Measurements from ENCODE around the gene HIVEP3.

The HIVEP3 gene

DNA sequence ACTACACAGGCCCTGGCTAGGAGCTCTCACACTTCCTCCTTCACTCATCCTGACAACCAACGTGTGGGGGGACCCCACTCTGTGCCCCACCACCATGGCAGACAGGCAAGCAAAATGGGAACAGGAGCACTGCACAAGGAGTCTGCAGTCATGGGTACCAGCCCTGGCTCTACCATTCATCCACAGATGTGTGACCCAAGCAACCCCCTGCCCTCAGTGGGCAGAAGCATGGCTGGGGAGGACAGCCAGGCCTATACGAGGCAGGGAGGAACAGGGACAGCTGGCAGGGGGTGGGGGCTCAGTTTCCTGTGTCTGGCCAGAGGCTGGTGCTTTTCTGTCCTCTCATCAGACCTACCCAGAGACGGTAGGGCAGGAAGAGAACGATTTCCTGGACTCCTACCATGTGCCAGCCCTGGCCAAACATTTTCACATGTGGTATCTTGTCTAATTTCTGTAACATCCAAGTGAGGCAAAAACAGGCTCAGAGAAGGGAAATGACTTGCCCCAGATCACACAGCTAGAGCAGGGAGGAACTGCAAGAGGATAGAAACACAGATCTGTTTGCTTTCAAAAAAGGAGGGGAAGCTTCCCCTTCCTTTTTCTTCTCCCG lies 178.0 kb downstream of the HIVEP3 start:
- Histone ChIP-seq H3K56ac (ENCODE audit: low read length) (no peak overlapping the region), H3K4me2 (ENCODE audit: low read length) (no peak overlapping the region), H2BK120ac (ENCODE audit: low read depth, low read length) (no peak overlapping the region), H3K27me3 (ENCODE audit: insufficient read depth, low read length, poor library complexity) (no peaks in the 10 kb centered on the region), H3K79me2 (ENCODE audit: control insufficient read depth, insufficient read depth, low read length) (no peaks in the 10 kb centered on the region), H2BK15ac (replicated peaks; ENCODE audit: low read depth) (no peak overlapping the region), H3K9ac (ENCODE audit: low read length) (no peak overlapping the region), H3K23ac (ENCODE audit: low read length) (no peak overlapping the region), H3K36me3 (ENCODE audit: control insufficient read depth, insufficient read depth, low read length) (no peaks in the 10 kb centered on the region), H3K18ac (ENCODE audit: low read length) (no peak overlapping the region), H3K27ac (ENCODE audit: low read depth, low read length) (no peak overlapping the region), H4K8ac (ENCODE audit: low read depth, low read length) (no peak overlapping the region), H2AK5ac (ENCODE audit: low read length) (no peak overlapping the region), H3K4me3 (ENCODE audit: low read length) (no peak overlapping the region), H4K5ac (ENCODE audit: low read length) (no peak overlapping the region), H3K4me1 (ENCODE audit: control insufficient read depth, low read depth, low read length) (no peaks in the 10 kb centered on the region), H2BK5ac (ENCODE audit: low read length) (no peak overlapping the region), H3K79me1 (ENCODE audit: low read length) (no peaks in the 10 kb centered on the region), H3K4ac (ENCODE audit: low read depth, low read length) (no peak overlapping the region)
- DNase-seq: no peak
- no CpG with 5 or more reads among the region's 5 CpGs for WGBS (ENCODE audit: extremely low coverage, insufficient coverage, low lambda C conversion rate)

DNA sequence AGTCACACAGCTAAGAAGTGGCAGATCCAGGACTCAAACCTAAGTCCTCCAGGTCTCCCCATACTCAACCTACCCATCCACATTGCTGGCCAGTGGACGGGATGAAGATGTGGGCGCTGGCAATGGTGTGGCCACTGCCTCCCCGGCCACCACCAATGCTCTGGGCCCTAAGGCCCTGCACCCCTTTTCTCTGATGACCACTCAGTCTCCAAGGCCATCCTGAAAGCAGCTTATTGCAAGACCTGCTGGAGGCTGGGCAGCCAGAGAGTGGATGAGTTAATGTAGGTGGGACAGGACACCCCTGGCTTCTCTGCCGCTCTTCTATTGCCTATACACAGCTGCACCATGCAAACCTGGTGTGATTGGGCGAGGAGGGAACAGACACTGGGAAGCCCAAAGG lies 178.7 kb downstream of the HIVEP3 start:
- DNase-seq: no peak
- Histone ChIP-seq H2BK15ac (replicated peaks; ENCODE audit: low read depth) (no peak overlapping the region), H3K36me3 (ENCODE audit: control insufficient read depth, insufficient read depth, low read length) (no peaks in the 10 kb centered on the region), H3K79me1 (ENCODE audit: low read length) (no peaks in the 10 kb centered on the region), H4K8ac (ENCODE audit: low read depth, low read length) (no peak overlapping the region), H2BK120ac (ENCODE audit: low read depth, low read length) (no peak overlapping the region), H3K27ac (ENCODE audit: low read depth, low read length) (no peak overlapping the region), H3K9ac (ENCODE audit: low read length) (no peak overlapping the region), H3K27me3 (ENCODE audit: insufficient read depth, low read length, poor library complexity) (no peaks in the 10 kb centered on the region), H3K18ac (ENCODE audit: low read length) (no peak overlapping the region), H3K56ac (ENCODE audit: low read length) (no peak overlapping the region), H2BK5ac (ENCODE audit: low read length) (no peak overlapping the region), H3K4me1 (ENCODE audit: control insufficient read depth, low read depth, low read length) (no peaks in the 10 kb centered on the region), H3K4me3 (ENCODE audit: low read length) (no peak overlapping the region), H4K5ac (ENCODE audit: low read length) (no peak overlapping the region), H3K4ac (ENCODE audit: low read depth, low read length) (no peak overlapping the region), H3K23ac (ENCODE audit: low read length) (no peak overlapping the region), H3K79me2 (ENCODE audit: control insufficient read depth, insufficient read depth, low read length) (no peaks in the 10 kb centered on the region), H2AK5ac (ENCODE audit: low read length) (no peak overlapping the region), H3K4me2 (ENCODE audit: low read length) (no peak overlapping the region)
- no CpG with 5 or more reads among the region's 5 CpGs for WGBS (ENCODE audit: extremely low coverage, insufficient coverage, low lambda C conversion rate)

DNA sequence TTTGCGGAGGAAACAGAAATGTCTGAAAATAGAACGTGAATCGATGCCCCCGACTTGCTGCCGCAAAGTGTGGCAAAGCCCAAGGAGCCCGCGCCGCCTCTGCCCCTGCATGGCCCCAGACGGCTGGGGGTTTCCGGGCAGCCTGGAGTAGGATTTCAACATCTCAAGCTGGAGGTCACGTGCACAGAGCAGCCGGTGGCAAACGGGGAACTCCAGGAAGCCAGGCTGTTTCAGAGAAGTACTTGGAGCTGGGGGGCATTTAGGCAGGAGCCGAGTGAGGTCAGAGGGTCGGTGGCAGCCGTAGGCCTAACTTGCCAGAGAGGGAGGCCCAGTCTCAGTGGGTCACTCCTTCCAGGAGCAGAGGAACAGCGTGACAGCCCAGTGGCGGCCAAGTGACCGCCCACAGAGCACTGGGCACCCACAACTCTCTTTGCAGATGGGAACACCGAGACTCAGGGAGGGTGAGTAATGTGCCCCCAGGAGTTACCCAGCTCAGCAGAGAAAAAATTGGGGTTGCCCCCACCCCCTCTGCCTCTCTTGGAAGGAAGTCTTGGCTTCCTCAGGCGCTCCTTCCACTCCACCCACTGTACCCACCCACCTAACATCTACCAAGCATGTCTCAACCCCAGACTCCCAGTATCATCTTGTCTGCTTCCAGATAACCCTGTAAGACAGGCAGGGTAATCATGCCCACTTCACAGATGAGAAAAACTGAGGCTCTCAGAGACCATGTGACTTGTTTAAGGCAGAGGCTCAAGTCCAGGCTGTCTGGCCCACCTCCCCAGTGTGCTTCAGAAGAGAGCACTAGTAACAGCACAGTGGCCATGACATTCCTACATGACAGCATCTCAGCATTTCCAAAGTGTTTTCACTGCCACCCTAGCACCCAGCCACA lies 179.4 kb downstream of the HIVEP3 start:
- Histone ChIP-seq H3K18ac (ENCODE audit: low read length) (no peak overlapping the region), H4K5ac (ENCODE audit: low read length) (no peak overlapping the region), H3K9ac (ENCODE audit: low read length) (no peak overlapping the region), H3K56ac (ENCODE audit: low read length) (no peak overlapping the region), H3K4ac (ENCODE audit: low read depth, low read length) (no peak overlapping the region), H2BK120ac (ENCODE audit: low read depth, low read length) (no peak overlapping the region), H4K8ac (ENCODE audit: low read depth, low read length) (no peak overlapping the region), H3K27me3 (ENCODE audit: insufficient read depth, low read length, poor library complexity) (no peaks in the 10 kb centered on the region), H3K79me2 (ENCODE audit: control insufficient read depth, insufficient read depth, low read length) (no peaks in the 10 kb centered on the region), H2AK5ac (ENCODE audit: low read length) (no peak overlapping the region), H3K27ac (ENCODE audit: low read depth, low read length) (no peak overlapping the region), H3K4me3 (ENCODE audit: low read length) (no peak overlapping the region), H3K36me3 (ENCODE audit: control insufficient read depth, insufficient read depth, low read length) (no peaks in the 10 kb centered on the region), H2BK5ac (ENCODE audit: low read length) (no peak overlapping the region), H2BK15ac (replicated peaks; ENCODE audit: low read depth) (no peak overlapping the region), H3K4me1 (ENCODE audit: control insufficient read depth, low read depth, low read length) (no peaks in the 10 kb centered on the region), H3K23ac (ENCODE audit: low read length) (no peak overlapping the region), H3K4me2 (ENCODE audit: low read length) (no peak overlapping the region), H3K79me1 (ENCODE audit: low read length) (no peaks in the 10 kb centered on the region)
- no CpG with 5 or more reads among the region's 21 CpGs for WGBS (ENCODE audit: extremely low coverage, insufficient coverage, low lambda C conversion rate)
- no peak for DNase-seq

DNA sequence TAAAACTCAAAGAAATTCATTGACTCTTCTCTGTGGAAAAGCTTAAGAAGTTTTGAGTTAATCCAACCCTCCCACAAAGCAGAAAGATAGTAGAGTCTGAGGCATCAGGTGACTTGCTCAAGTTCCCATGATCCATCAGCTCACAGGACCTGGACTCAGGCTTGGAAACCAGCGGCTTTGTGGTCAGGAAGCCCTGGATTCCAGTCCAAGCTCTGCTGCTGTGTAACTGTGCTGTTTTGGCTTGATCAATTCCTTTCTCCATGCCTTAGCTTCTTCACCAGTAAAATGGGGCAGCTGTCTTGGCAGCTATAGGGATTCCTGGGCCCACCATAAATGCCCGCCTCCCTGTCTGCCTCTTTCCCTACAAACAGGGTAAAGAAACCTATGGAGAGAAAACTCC lies 180.2 kb downstream of the HIVEP3 start:
- Histone ChIP-seq H3K79me1 (ENCODE audit: low read length) (no peaks in the 10 kb centered on the region), H3K4me2 (ENCODE audit: low read length) (no peak overlapping the region), H3K4me3 (ENCODE audit: low read length) (no peak overlapping the region), H3K27ac (ENCODE audit: low read depth, low read length) (no peak overlapping the region), H3K4ac (ENCODE audit: low read depth, low read length) (no peak overlapping the region), H3K4me1 (ENCODE audit: control insufficient read depth, low read depth, low read length) (no peaks in the 10 kb centered on the region), H3K27me3 (ENCODE audit: insufficient read depth, low read length, poor library complexity) (no peaks in the 10 kb centered on the region), H3K23ac (ENCODE audit: low read length) (no peak overlapping the region), H3K79me2 (ENCODE audit: control insufficient read depth, insufficient read depth, low read length) (no peaks in the 10 kb centered on the region), H2BK120ac (ENCODE audit: low read depth, low read length) (no peak overlapping the region), H3K9ac (ENCODE audit: low read length) (no peak overlapping the region), H2BK5ac (ENCODE audit: low read length) (no peak overlapping the region), H4K5ac (ENCODE audit: low read length) (no peak overlapping the region), H3K18ac (ENCODE audit: low read length) (no peak overlapping the region), H3K56ac (ENCODE audit: low read length) (no peak overlapping the region), H2BK15ac (replicated peaks; ENCODE audit: low read depth) (no peak overlapping the region), H4K8ac (ENCODE audit: low read depth, low read length) (no peak overlapping the region), H3K36me3 (ENCODE audit: control insufficient read depth, insufficient read depth, low read length) (no peaks in the 10 kb centered on the region), H2AK5ac (ENCODE audit: low read length) (no peak overlapping the region)
- no peak for DNase-seq
- WGBS (ENCODE audit: extremely low coverage, insufficient coverage, low lambda C conversion rate): no CpG with 5 or more reads among the region's 2 CpGs

DNA sequence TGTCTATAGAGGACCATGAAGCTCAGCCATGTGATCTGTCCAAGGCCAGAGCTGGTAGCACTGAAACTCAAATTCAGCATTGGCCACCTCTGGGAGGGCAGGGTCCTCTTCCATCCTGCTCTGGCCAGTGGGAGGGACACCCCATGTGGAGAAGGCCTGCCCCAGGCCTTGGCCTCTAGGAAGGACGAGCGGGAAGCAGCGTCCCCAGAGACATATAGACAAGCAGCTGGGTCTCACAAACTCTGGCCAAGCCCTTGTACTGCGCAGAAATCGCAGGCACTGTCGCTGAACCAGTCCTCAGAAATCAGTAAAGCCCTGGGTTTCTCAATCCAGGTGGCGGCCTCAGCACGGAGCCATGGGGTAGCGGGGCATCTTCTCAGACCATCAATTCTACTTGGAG lies 180.7 kb downstream of the HIVEP3 start:
- Histone ChIP-seq H3K4ac (ENCODE audit: low read depth, low read length) (no peak overlapping the region), H3K79me1 (ENCODE audit: low read length) (no peaks in the 10 kb centered on the region), H3K56ac (ENCODE audit: low read length) (no peak overlapping the region), H3K4me1 (ENCODE audit: control insufficient read depth, low read depth, low read length) (no peaks in the 10 kb centered on the region), H2BK5ac (ENCODE audit: low read length) (no peak overlapping the region), H4K5ac (ENCODE audit: low read length) (no peak overlapping the region), H3K23ac (ENCODE audit: low read length) (no peak overlapping the region), H3K4me2 (ENCODE audit: low read length) (no peak overlapping the region), H2BK120ac (ENCODE audit: low read depth, low read length) (no peak overlapping the region), H3K36me3 (ENCODE audit: control insufficient read depth, insufficient read depth, low read length) (no peaks in the 10 kb centered on the region), H3K79me2 (ENCODE audit: control insufficient read depth, insufficient read depth, low read length) (no peaks in the 10 kb centered on the region), H3K4me3 (ENCODE audit: low read length) (no peak overlapping the region), H3K9ac (ENCODE audit: low read length) (no peak overlapping the region), H3K18ac (ENCODE audit: low read length) (no peak overlapping the region), H3K27ac (ENCODE audit: low read depth, low read length) (no peak overlapping the region), H4K8ac (ENCODE audit: low read depth, low read length) (no peak overlapping the region), H3K27me3 (ENCODE audit: insufficient read depth, low read length, poor library complexity) (no peaks in the 10 kb centered on the region), H2BK15ac (replicated peaks; ENCODE audit: low read depth) (no peak overlapping the region), H2AK5ac (ENCODE audit: low read length) (no peak overlapping the region)
- WGBS (ENCODE audit: extremely low coverage, insufficient coverage, low lambda C conversion rate): no CpG with 5 or more reads among the region's 9 CpGs
- DNase-seq: no peak
